Measurements from ENCODE around the gene CNTN1. TPM values are rescaled to one million over a fixed set of nuclear protein-coding genes. Genes with fewer than 3 reads are reported as not detected.

Gene CNTN1
- total RNA-seq, 4 donors from 2014 or later = 0.40 to 3.9 (median 0.68) TPM

GRCh38 chr12:40999210-40999609 lies 307.0 kb downstream of the CNTN1 start:
- no peak for TF ChIP-seq CTCF (IDR thresholded peaks at IDR 0.05)
- no peak for TF ChIP-seq POLR2A (IDR thresholded peaks at IDR 0.05)
- H3K27ac ChIP-seq = no peak overlapping the region
- no peaks in the 10 kb centered on the region for H3K4me1 ChIP-seq
- H3K4me3 ChIP-seq = no peak overlapping the region
- no peaks in the 10 kb centered on the region for H3K36me3 ChIP-seq
- H3K9me3 ChIP-seq = no peaks in the 10 kb centered on the region
- no peaks in the 10 kb centered on the region for H3K27me3 ChIP-seq
- DNase-seq = no peak

DNA sequence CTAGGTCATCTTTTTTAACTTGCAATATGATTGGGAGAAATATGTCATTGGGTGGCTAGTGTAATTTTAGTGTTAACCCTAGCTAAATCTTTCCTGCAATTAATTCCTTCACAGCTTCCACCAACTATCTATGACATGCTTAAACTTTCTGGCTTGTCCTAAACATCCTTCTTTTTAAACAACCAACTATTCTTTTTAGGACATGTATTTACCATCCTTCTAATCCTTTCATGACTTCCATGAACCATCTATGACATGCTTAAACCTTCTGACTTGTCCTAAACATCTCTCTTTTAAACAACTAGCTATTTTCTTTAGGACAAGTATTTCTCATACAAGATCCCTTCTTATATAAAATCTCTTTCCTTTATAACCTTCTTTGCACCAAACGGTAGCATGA lies 316.2 kb downstream of the CNTN1 start:
- TF ChIP-seq POLR2A (IDR thresholded peaks at IDR 0.05) (no peak), CTCF (IDR thresholded peaks at IDR 0.05) (no peak)
- Histone ChIP-seq H3K4me3 (no peak overlapping the region), H3K36me3 (no peaks in the 10 kb centered on the region), H3K4me1 (no peaks in the 10 kb centered on the region), H3K27ac (no peak overlapping the region), H3K9me3 (no peaks in the 10 kb centered on the region), H3K27me3 (no peaks in the 10 kb centered on the region)
- DNase-seq = no peak

GRCh38 chr12:41011939-41012338 lies 319.7 kb downstream of the CNTN1 start:
- no peaks in the 10 kb centered on the region for H3K36me3 ChIP-seq
- H3K27ac ChIP-seq = no peak overlapping the region
- no peak for DNase-seq
- no peak overlapping the region for H3K4me3 ChIP-seq
- H3K27me3 ChIP-seq = no peaks in the 10 kb centered on the region
- no peaks in the 10 kb centered on the region for H3K4me1 ChIP-seq
- TF ChIP-seq POLR2A (IDR thresholded peaks at IDR 0.05) (no peak), CTCF (IDR thresholded peaks at IDR 0.05) (no peak)
- H3K9me3 ChIP-seq = no peaks in the 10 kb centered on the region

GRCh38 chr12:41013881-41014642 lies 321.8 kb downstream of the CNTN1 start:
- no peak overlapping the region for H3K27ac ChIP-seq
- TF ChIP-seq CTCF (IDR thresholded peaks at IDR 0.05) (no peak), POLR2A (IDR thresholded peaks at IDR 0.05) (no peak)
- DNase-seq = no peak
- no peaks in the 10 kb centered on the region for H3K36me3 ChIP-seq
- no peaks in the 10 kb centered on the region for H3K4me1 ChIP-seq
- H3K4me3 ChIP-seq = no peak overlapping the region
- no peaks in the 10 kb centered on the region for H3K9me3 ChIP-seq
- no peaks in the 10 kb centered on the region for H3K27me3 ChIP-seq

- DNase-seq = no peak
- no peak for TF ChIP-seq POLR2A (IDR thresholded peaks at IDR 0.05)
- TF ChIP-seq CTCF (IDR thresholded peaks at IDR 0.05) = no peak
- Histone ChIP-seq H3K9me3 (no peaks in the 10 kb centered on the region), H3K36me3 (no peaks in the 10 kb centered on the region), H3K4me1 (no peaks in the 10 kb centered on the region), H3K4me3 (no peak overlapping the region), H3K27ac (no peak overlapping the region), H3K27me3 (no peaks in the 10 kb centered on the region)
Measured at GRCh38 chr12:41014643-41015020, 322.4 kb downstream of the CNTN1 start.

Data from Peyer's patch (tissue), 4 donors.